Measurements from ENCODE around the gene CALD1.

DNA sequence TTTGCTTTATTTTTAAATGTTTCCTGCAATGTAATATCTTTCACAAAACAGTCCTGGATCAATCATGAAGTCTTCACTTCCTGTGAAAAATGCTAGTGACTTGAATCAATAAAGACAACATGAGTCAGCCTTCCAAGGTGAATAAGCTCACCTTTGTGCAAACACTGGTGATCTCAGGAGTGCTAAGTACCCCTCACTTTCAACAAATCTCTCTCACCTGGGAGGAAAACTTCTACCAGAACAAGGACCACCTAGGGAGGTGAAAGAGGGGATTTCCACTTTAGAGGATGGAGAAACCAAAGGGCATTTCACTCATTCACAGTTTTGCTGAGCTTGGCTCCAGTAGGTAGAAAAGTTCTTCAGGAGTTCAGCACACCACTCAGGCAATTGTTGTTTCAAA lies 64.8 kb downstream of the CALD1 start:
- no peak for TF ChIP-seq EZH2phosphoT487 (conservative IDR thresholded peaks at IDR 0.05; ENCODE audit: low read length)
- TF ChIP-seq, protein P1, sequence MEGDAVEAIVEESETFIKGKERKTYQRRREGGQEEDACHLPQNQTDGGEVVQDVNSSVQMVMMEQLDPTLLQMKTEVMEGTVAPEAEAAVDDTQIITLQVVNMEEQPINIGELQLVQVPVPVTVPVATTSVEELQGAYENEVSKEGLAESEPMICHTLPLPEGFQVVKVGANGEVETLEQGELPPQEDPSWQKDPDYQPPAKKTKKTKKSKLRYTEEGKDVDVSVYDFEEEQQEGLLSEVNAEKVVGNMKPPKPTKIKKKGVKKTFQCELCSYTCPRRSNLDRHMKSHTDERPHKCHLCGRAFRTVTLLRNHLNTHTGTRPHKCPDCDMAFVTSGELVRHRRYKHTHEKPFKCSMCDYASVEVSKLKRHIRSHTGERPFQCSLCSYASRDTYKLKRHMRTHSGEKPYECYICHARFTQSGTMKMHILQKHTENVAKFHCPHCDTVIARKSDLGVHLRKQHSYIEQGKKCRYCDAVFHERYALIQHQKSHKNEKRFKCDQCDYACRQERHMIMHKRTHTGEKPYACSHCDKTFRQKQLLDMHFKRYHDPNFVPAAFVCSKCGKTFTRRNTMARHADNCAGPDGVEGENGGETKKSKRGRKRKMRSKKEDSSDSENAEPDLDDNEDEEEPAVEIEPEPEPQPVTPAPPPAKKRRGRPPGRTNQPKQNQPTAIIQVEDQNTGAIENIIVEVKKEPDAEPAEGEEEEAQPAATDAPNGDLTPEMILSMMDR (IDR thresholded peaks at IDR 0.05; ENCODE audit: insufficient read depth, low read length, poor library complexity, severe bottlenecking) = no peak

All from SU-DHL-6 (cell line).